Measurements from ENCODE around the gene CACNB2.

CACNB2 gene

GRCh38 chr10:18140149-18140956, at the start of gene CACNB2:
Gene CACNB2, plus strand, starts transcription at chr10:18140424.
- DNase-seq = no peak

GRCh38 chr10:18094332-18094731, 45.9 kb upstream of the CACNB2 start:
- DNase-seq = no peak

- DNase-seq = no peak
Observed at GRCh38 chr10:18094793-18095192, 45.4 kb upstream of the CACNB2 start.

GRCh38 chr10:18097524-18097923, 42.7 kb upstream of the CACNB2 start:
- DNase-seq = no peak

GRCh38 chr10:18098201-18098600, 42.0 kb upstream of the CACNB2 start:
- DNase-seq = no peak

GRCh38 chr10:18099415-18099814, 40.8 kb upstream of the CACNB2 start:
- no peak for DNase-seq

- DNase-seq = no peak
Observed at GRCh38 chr10:18100669-18101068, 39.6 kb upstream of the CACNB2 start.

GRCh38 chr10:18102404-18102803, 37.8 kb upstream of the CACNB2 start:
- DNase-seq = no peak

- DNase-seq = no peak
Observed at GRCh38 chr10:18104223-18104872, 35.9 kb upstream of the CACNB2 start.

GRCh38 chr10:18109341-18109870, 30.8 kb upstream of the CACNB2 start:
- no peak for DNase-seq

GRCh38 chr10:18113881-18114280, 26.3 kb upstream of the CACNB2 start:
- no peak for DNase-seq

GRCh38 chr10:18117276-18117675, 22.9 kb upstream of the CACNB2 start:
- DNase-seq = no peak

- no peak for DNase-seq
Observed at GRCh38 chr10:18122753-18123152, 17.5 kb upstream of the CACNB2 start.

GRCh38 chr10:18133046-18133445, 7.2 kb upstream of the CACNB2 start:
- no peak for DNase-seq

- no peak for DNase-seq
Observed at GRCh38 chr10:18134509-18134908, 5.7 kb upstream of the CACNB2 start.

GRCh38 chr10:18134921-18135320, 5.3 kb upstream of the CACNB2 start:
- no peak for DNase-seq

- no peak for DNase-seq
Observed at GRCh38 chr10:18136073-18136791, 4.0 kb upstream of the CACNB2 start.

- no peak for DNase-seq
Observed at GRCh38 chr10:18137111-18137510, 3.1 kb upstream of the CACNB2 start.

- no peak for DNase-seq
Observed at GRCh38 chr10:18140957-18141845, 977 bp downstream of the CACNB2 start.

- no peak for DNase-seq
Observed at GRCh38 chr10:18142151-18142550, 1.9 kb downstream of the CACNB2 start.

GRCh38 chr10:18144396-18144795, 4.2 kb downstream of the CACNB2 start:
- DNase-seq = no peak

GRCh38 chr10:18144928-18145327, 4.7 kb downstream of the CACNB2 start:
- DNase-seq = no peak

- DNase-seq = no peak
Observed at GRCh38 chr10:18145652-18146051, 5.4 kb downstream of the CACNB2 start.

All from DMS79 (cell line).